ENCODE measurements around the gene MAPK11. TPM values are rescaled to one million over a fixed set of nuclear protein-coding genes. Genes with fewer than 3 reads are reported as not detected.

MAPK11 gene
- total RNA-seq, result 3.6 and 7.2 TPM in 2 replicates

DNA sequence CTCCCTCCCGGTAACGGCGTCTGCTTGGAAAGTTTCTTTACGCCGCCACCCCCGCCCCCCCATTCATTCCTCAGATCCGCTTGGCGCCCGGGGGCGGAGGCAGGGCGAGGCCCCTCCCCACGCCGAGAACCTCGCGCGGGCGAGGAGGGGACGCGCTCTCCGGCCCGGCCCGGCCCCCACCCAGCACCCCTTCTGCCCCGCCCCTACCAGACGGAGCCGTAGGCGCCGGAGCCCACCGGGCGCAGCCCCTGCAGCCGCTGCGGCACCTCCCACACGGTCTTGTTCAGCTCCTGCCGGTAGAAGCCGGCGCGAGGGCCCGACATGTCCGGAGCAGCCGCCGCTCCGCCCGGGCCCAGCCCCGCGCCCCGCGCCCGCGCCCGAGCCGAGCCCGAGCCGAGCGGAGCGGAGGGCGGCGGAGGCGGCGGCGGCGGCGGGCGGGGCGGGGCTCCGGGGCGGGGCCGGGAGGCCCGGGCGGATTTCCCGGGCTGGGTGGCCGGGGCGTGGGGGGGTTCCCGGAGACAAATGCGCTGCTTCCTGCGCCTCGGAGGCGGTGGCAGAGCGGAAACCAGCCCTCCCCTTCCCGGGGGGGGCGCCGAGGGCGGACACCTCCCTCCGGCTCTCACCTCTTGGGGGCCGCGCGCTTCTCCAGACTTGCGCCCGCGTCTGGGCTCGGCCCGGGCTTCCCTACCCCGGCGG lies at the start of gene MAPK11:
Gene MAPK11, minus strand, starts transcription at position 411 of the 696 bp plus-strand sequence. Its CDS starts 88 bp downstream, at position 323.

DNA sequence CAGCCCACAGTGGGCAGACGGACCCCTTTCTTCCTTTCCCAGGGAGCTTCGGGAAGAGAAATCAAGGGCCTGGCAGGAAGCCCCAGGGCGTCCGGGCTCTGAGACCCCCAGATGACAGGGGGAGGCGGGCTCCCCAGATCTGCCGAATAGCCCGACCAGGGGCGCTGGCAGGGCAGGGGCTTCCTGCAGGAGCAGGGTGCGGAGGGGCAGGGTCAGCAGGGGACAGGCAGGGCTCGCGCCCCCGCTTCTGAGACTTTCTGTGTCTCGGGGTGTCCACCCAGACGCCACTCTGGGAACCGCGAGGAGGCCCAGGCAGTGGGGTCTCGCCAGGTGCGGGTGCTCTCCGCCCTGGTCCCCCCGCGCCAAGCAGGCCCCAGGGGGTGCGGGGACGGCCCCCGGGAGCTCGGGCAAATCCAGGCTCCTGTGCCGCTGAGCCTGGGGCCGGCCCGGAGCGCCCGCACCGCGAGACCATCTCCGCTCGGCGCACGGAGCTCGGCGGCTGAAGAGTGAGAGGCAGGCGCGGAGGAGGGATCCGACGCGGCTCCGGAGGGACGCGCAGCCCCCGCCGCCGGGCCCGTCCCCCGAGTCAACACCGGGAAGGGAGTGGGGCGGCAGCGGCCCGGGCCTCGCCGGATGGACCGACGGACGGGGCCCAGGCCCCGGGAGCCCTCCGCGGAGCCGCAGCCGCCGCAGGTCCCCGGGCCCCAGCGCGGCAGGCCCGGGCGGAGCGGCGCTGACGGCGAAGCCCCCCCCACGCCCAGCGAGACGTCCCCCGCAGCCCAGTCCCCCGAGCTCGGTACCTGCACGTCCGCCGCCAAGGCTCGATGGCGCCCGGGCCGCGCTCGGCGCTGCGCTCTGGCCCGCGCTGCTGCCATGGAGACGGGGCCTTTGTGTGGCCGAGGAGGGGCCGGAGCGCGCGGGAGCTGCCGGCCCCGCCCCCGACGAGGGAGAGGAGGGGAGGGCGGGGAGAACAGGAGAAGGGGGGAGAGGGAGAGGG lies 36.9 kb upstream of the MAPK11 start, which contains the start of gene PLXNB2:
Gene PLXNB2, minus strand, starts transcription at position 894 of the 997 bp plus-strand sequence. CDS start 17,062 bp downstream, outside the sequence.

DNA sequence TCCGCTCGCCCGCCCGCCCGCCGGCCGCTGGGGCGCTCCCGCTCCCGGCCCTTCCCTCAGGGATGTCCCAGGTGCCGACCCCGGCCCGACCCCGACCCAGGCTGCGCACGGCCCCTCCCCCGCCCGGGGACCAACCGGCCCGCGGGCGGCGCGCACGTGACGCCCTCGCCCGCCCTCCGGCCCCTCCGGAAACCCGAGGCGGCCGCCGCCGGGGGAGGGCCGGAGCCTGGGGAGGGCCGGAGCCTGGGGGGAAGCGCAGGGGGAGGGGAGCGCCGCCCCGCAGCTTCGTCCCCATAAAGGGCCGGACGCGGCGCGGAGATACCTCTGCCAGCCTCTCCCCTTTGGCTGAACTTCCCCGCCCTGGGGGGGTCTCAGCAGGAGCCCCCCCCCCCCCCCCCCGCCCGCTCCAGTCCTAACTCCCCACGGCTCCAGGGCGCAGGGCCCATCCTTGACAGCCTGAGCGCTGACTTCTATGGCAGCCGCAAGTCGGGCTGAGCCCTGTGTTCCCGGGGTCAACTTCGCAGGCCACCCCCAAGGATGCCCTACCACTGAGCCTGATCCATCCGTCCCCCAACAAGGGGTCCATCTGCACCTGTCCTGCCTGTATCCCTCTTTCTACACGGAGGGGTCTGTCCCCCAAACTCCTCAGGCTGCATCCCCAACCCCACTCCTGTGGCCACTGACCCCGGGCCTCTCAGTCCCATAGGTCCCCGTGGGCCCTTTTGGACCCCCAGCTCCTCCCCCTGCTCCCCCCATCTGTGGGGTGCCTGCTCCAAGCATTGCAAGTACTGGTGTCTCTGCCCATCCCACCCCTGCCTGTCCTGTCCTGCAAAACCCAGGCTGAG lies 8.3 kb downstream of the MAPK11 start, which contains the start of gene MAPK12:
Gene MAPK12, minus strand, starts transcription at position 69 of the 845 bp plus-strand sequence. CDS start 174 bp downstream, outside the sequence.

DNA sequence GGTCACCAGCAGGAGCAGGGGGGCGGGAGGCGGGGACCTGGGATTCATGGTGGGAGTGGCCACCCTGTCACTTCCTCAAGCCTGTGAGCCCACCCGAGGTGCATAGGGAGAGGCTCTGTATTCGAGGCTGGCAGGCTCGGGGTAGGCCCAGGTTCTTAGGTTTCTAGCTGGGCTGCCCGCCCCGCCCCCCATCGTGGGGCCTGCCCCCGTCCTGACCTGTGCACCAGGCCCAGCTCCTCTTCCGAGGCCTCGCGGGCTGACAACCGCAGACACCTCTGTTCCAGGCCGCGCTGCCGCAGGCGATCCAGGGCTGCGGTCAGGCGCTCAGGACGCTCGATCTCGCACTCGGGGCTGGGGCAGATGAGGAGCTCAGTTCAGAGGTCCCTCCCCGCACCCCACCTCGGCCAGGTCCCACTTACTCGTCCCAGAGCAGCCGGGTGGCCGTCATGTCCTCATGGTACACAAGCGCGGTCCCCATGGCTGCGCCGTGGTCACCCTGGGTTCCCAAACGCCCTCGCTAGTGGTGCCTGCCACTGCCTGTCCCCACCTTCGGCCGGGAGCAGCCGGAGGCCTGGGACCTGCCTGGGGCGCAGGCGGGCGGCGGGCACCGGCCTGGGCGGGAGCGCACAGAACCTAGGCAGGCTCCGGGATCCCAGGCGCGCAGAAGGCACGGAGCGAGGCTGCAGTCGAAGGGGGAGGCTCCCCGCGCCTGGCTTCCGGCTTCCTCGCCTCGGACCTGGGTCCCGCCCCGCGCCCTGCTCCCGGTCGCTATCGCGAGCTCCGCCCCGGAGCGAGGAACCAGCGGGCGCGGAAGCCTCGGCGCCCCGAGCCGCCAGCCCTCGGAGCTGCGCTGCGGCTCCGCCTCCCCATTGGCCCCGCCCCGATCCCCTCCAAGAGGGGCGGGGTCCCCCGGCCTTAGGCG lies 19.4 kb downstream of the MAPK11 start, which contains the start of gene HDAC10:
Gene HDAC10, minus strand, starts transcription at position 711 of the 922 bp plus-strand sequence. Its CDS starts 233 bp downstream, at position 478.

DNA sequence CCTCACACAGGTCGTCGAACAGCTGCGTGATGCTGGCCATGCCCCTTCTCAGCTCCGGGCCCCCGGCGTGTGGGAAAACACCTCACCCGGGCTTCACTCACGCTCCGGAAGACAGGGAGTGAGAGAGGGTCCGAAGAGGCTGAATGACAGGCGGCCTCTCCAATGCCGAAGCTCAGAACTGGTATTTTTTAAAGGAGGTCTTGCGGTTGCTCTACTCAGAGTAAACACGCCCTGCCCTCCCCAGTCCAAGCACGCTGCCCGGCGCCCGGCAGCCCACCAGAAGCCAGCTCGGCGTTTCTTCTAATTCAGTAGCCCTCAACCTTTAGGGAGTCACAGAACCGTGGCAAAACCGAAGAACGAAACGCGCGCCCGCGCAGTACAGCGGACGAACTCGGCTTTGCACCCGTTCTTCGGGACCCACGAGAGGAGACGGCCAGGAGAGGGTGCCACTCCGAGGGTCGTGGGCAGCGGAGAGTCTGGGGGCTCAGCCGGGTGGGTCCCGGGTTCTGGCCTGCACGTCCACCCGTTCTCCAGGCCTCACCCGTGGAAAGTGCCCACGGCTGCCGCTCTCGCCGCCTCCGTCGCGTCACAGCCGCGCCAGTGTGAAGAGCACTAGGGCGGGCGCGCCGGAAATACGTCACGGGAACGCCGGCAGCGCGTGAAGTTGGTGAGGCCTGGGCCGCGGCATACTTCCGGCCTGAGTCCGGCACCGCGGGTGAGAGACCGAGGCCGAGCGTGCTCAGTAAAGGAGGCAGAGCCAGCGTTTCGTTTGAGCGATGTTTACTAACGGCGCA lies 25.6 kb downstream of the MAPK11 start, which contains the start of gene TUBGCP6:
Gene TUBGCP6, minus strand, starts transcription at position 604 of the 794 bp plus-strand sequence. Its CDS starts 564 bp downstream, at position 40.

Other genes starting within 250 kb of the MAPK11 start
- gene TTLL8, start 212.1 kb downstream of the MAPK11 start, total RNA-seq, result not detected in 2 replicates
- gene MLC1, start 185.0 kb downstream of the MAPK11 start, total RNA-seq, result 0.18 and 0.59 TPM in 2 replicates
- 2.1 and 14.8 TPM in 2 replicates for gene MOV10L1, start 180.4 kb downstream of the MAPK11 start, total RNA-seq
- gene PANX2, start 99.6 kb downstream of the MAPK11 start, total RNA-seq, result 1.5 and 2.0 TPM in 2 replicates
- 19.9 and 32.9 TPM in 2 replicates for gene TRABD, start 84.5 kb downstream of the MAPK11 start, total RNA-seq
- 22.7 and 24.3 TPM in 2 replicates for gene SELENOO, start 69.4 kb downstream of the MAPK11 start, total RNA-seq
- gene TUBGCP6, start 25.4 kb downstream of the MAPK11 start, total RNA-seq, result 29.7 and 36.2 TPM in 2 replicates
- gene HDAC10, start 19.1 kb downstream of the MAPK11 start, total RNA-seq, result 38.6 and 52.5 TPM in 2 replicates
- gene MAPK12, start 8.7 kb downstream of the MAPK11 start, total RNA-seq, result 44.8 and 46.6 TPM in 2 replicates
- gene PLXNB2, start 37.3 kb upstream of the MAPK11 start, total RNA-seq, result 185 and 257 TPM in 2 replicates
- gene DENND6B, start 56.6 kb upstream of the MAPK11 start, total RNA-seq, result 1.5 and 2.3 TPM in 2 replicates
- 60.3 and 68.0 TPM in 2 replicates for gene PPP6R2, start 72.9 kb upstream of the MAPK11 start, total RNA-seq
- gene SBF1, start 204.7 kb upstream of the MAPK11 start, total RNA-seq, result 73.9 and 121 TPM in 2 replicates
- gene ADM2, start 211.2 kb upstream of the MAPK11 start, total RNA-seq, result 6.5 and 7.6 TPM in 2 replicates
- gene MIOX, start 216.5 kb upstream of the MAPK11 start, total RNA-seq, result not detected in 2 replicates
- 48.1 and 71.6 TPM in 2 replicates for gene LMF2, start 237.3 kb upstream of the MAPK11 start, total RNA-seq
- 18.4 and 22.1 TPM in 2 replicates for gene NCAPH2, start 237.8 kb upstream of the MAPK11 start, total RNA-seq

All from smooth muscle cell of the umbilical artery (primary cell).